ENCODE results near the gene AGR3.

Gene AGR3
- 0 reads per million in 4 donors for total RNA-seq

DNA sequence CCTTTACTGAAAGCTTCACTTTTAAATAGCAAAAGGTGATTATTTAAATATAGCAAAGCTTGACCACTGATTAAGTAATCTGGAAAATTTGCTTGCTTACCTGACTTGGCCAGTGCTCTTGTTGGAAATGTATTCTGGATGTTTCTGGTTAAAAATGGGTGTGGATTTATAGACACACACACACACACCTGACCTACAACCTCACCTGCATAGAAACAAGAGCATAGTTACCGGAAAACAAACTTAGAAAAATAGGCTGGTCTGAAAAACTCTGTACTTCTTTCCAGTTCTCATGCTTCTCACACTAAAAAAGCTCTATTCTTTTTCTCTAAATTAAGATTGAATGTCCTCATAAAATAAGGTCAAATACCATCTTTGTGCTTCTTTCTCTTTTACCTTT, at the start of gene AGR3:
Gene AGR3 (minus strand): TSS at position 140 of the 400 bp plus-strand sequence. CDS start 3,365 bp downstream, outside the sequence.
- no peak for DNase-seq

- DNase-seq = no peak
Observed at GRCh38 chr7:16930946-16931345, 49.2 kb upstream of the AGR3 start.

DNA sequence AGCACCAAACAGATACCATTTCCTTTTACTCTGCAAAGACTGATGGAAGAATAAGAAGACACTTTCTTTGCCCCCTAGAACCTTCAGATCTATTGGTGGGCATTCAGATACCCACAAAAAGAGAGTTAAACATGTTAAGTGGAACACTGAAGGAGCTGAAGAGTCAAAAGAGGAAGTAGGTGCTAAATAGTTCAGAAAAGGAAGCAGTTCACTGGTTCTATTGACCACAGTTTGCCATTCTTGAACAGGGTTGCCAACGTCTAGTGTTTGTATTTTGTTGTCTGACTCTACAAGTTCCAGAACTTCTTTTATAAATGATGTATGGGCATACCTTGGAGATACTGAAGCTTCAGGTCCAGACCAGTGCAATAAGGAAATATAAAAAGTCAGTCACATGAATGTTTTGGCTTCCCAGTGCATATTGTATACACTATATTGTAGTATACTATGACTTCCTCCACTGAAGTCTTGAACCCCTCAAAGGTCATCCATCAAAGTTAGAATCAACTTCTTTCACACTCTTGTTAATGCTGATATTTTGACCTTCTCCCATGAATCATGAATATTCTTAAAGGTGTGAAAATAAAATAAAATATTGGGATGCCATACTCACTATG, 47.5 kb upstream of the AGR3 start:
- DNase-seq = no peak

DNA sequence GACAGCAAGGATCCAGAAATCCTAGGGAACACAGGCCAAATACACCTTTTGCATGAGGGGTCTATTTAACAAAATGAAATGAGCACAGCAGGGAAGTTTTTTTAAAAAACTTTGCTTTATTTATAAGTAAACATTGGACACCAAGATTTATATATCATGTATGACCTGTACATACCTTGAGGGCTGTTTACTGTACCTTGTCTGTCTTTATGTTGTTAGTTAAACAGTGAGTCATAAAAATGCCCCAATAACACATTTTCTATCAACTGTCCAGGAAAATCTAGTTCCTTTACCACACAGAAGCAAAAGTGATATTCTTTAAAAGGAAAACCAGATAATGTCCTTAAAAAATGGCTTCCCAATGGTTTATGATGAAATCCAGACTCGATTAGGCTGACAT, 45.1 kb upstream of the AGR3 start:
- DNase-seq = no peak

GRCh38 chr7:16926283-16926682, 44.5 kb upstream of the AGR3 start:
- peak in 1 of 5 donors; percentile 26 for DNase-seq

- DNase-seq = no peak
Observed at GRCh38 chr7:16925609-16926008, 43.8 kb upstream of the AGR3 start.

DNA sequence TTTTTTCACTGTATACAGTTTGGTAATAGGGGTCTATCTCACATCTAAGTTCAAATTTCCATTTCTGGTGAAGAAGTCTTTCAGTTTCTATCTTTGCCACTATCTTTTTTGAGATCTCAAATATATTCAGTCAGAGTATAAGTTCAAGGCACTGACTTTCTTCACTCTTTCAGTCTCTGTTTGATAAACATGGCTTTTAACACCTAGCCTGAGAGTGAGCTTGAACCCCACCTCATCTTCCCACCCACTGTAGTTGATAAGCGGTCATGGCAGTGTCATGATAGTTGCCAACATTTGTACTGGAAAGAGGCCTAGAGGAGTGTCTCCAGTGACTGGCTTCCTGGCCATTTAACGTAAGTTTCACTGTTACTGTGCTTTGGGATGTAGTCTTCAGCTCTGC, 41.2 kb upstream of the AGR3 start:
- peak in 1 of 5 donors; percentile 19 for DNase-seq

GRCh38 chr7:16921644-16922257, 40.0 kb upstream of the AGR3 start:
- DNase-seq = no peak

- DNase-seq = no peak
Observed at GRCh38 chr7:16921151-16921550, 39.4 kb upstream of the AGR3 start.

GRCh38 chr7:16919440-16919839, 37.7 kb upstream of the AGR3 start:
- no peak for DNase-seq

GRCh38 chr7:16918288-16918895, 36.6 kb upstream of the AGR3 start:
- DNase-seq = peak in 1 of 5 donors; percentile 8

DNA sequence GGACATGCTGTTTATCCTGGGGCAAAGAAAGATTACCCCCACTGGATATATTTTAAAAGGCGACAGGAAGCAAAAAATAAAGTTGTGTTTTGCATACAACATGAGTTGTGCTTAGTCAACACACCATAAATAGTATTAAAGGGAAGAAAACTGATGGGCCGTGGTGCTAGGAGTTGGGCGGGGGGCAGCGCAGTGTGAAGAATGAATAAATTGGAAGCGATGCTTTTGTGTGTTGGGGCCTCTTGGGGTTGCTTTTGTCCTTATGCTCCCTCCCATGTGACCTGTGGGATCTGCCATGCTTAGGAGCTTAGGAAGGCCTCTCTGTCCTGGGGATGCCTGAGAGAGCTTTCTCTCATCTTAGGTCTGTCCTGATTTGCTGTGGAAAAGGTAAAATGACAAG, 35.0 kb upstream of the AGR3 start:
- DNase-seq = no peak

GRCh38 chr7:16916105-16916639, 34.4 kb upstream of the AGR3 start:
- DNase-seq = no peak

- no peak for DNase-seq
Observed at GRCh38 chr7:16915405-16915804, 33.6 kb upstream of the AGR3 start.

GRCh38 chr7:16914771-16915170, 33.0 kb upstream of the AGR3 start:
- no peak for DNase-seq

GRCh38 chr7:16913643-16914042, 31.9 kb upstream of the AGR3 start:
- no peak for DNase-seq

DNA sequence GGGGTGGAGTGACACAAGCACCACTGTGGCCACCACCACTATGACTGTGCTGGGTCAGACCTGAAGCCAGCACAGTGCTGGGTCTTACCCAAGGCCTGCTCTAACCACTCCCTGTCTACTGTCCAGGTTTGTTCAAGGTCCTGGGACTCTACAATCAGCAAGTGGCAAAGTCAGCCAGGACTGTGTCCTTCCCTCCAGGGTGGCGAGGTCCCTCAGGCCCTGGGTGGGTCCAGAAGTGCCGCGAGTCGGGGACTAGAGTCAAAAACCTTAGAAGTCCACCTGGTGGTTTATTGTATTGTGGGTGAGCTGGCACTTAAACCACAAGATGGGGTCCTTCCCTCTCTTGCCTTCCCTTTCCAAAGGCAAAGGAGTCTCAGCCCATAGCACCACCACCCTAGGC, 30.8 kb upstream of the AGR3 start:
- no peak for DNase-seq

DNA sequence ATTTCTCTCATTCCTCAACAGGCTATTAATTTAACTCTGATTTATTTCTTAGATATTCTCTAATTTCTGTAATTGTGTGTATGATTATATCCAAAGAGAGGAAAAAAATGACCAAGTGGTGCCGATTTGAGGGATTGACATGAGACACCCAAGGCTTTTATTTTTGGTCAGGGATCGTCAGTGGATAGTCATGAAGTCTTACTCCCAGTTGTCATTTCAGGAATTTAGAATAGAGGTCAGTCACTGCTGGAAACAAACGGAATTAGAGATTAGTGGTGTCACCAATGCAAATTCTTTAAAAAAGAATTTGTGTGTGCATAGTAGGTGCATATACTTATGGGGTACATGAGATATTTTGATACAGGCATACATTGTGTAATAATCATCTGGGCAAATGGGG, 26.8 kb upstream of the AGR3 start:
- DNase-seq = no peak

- DNase-seq = no peak
Observed at GRCh38 chr7:16905300-16906044, 23.7 kb upstream of the AGR3 start.

DNA sequence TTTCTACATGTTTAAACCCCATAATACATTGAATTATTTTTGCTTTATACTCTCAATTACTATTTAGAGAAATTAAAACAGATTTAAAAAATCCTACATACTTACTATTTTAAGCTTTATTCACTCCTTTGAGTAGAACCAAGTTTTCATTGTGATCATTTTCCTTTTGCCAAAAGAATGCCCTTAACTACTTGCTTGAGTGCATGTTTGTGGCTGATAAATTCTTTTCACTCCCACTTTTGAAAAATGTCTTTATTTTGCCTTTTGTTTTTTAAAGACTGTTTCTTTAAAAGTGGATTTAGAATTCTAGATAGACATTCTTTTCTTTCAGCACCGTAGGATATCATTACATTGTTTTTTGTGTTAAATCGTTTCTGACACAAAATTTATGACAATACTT, 22.3 kb upstream of the AGR3 start:
- no peak for DNase-seq

GRCh38 chr7:16900209-16900768, 18.5 kb upstream of the AGR3 start:
- DNase-seq = no peak

DNA sequence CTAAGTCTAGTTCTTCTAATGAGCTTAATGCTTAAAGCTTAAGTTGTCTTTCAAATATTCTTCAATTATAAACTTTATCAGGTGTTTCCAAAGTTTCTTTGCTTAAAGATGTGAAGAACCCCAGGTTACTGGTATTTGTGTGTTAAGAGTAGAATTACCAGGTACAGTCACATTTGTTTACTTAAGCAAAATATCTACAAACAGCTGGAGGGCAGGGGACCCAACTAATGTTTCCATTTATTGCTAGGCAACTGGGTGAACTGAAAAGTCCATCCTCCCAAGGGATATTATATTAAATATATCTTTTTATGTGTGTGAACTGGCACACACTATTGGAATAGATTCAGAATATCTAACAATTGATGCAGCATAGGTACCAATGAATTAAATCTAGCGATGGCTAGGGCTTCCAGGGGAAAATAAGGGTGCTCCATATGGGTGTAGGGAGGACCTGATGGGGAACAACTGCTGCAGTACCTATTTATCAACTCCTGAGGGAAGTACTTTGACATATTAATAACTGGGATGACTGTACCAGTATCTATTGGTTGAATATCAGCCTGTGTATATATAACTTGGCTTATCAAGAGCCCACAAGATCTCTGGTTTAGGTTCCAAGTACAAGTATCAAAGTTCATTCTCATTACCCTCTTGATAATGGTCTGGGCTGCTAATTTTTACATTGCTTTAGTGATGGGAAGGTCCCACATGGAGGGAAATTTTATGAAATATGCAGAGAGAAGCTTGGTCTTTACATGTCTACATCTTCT, 10.3 kb upstream of the AGR3 start:
- no peak for DNase-seq

All from T-helper 1 cell (primary cell).